Fibroblast of lung (primary cell): ENCODE data around the gene ZNF277. TPM values are rescaled to one million over a fixed set of nuclear protein-coding genes. Genes with fewer than 3 reads are reported as not detected.

Source experiments
- DNase-seq, 2 donors: peaks; one replicate each; pipeline versions ENCODE4 v3.0.0 to v3.0.0-alpha.2; 2010; ENCODE audit warnings: low read depth in 2 of 2
- H2AFZ ChIP-seq: 2 replicates; pipeline ENCODE4 v1.5.1; 2012; ENCODE audit warnings: low read length, control low read depth, inconsistent platforms
- H3K27ac ChIP-seq: 2 replicates; pipeline ENCODE4 v1.5.1; 2011; ENCODE audit warnings: low read length, control low read depth; ENCODE audit not compliant: insufficient read depth
- H3K27me3 ChIP-seq: 2 replicates; pipeline ENCODE4 v1.5.1; 2011; ENCODE audit warnings: mild to moderate bottlenecking, low read length; ENCODE audit not compliant: control insufficient read depth, insufficient read depth
- H3K36me3 ChIP-seq: 2 replicates; pipeline ENCODE4 v1.5.1; 2011; ENCODE audit warnings: low read length; ENCODE audit not compliant: control insufficient read depth, insufficient read depth
- H3K4me1 ChIP-seq: 2 replicates; pipeline ENCODE4 v1.5.1; 2011; ENCODE audit warnings: low read length; ENCODE audit not compliant: control insufficient read depth, insufficient read depth; ENCODE audit errors: extremely low read depth
- H3K4me2 ChIP-seq: 2 replicates; pipeline ENCODE4 v1.5.1; 2011; ENCODE audit warnings: low read length, control low read depth; ENCODE audit not compliant: insufficient read depth; ENCODE audit errors: extremely low read depth
- H3K4me3 ChIP-seq, 4 experiments: fragments of 200-600 bp in 1 of 4; sonication (generic) in 1 of 4; replicated peaks in 1 of 4; 2 replicates each; pipeline ENCODE4 v1.5.1; 2011 to 2016; ENCODE audit warnings: low read length in 4 of 4, low read depth in 3 of 4, mild to moderate bottlenecking in 3 of 4, control low read depth in 2 of 4, inconsistent platforms in 1 of 4, mixed read lengths in 1 of 4; ENCODE audit not compliant: insufficient read depth in 1 of 4; ENCODE audit errors: control extremely low read depth in 1 of 4
- H3K79me2 ChIP-seq: 2 replicates; pipeline ENCODE4 v1.5.1; 2012; ENCODE audit warnings: mild to moderate bottlenecking, low read length, inconsistent platforms; ENCODE audit not compliant: control insufficient read depth, insufficient read depth
- H3K9ac ChIP-seq: 2 replicates; pipeline ENCODE4 v1.5.1; 2011; ENCODE audit warnings: mild to moderate bottlenecking, low read length, control low read depth; ENCODE audit not compliant: insufficient read depth
- H3K9me3 ChIP-seq: 2 replicates; pipeline ENCODE4 v1.5.1; 2012; ENCODE audit warnings: low read depth, low read length; ENCODE audit not compliant: control insufficient read depth, insufficient read depth
- H4K20me1 ChIP-seq: 2 replicates; pipeline ENCODE4 v1.5.1; 2011; ENCODE audit warnings: low read length; ENCODE audit not compliant: control insufficient read depth, insufficient read depth; ENCODE audit errors: extremely low read depth
- CTCF ChIP-seq, 2 donors: IDR thresholded peaks in 1 of 2; conservative IDR thresholded peaks in 1 of 2; 1 replicate in 1 of 2; 2 replicates in 1 of 2; pipeline ENCODE4 v1.5.1; 2011 to 2012; ENCODE audit warnings: low read length in 2 of 2, control low read depth in 1 of 2, inconsistent platforms in 1 of 2, low read depth in 1 of 2, mild to moderate bottlenecking in 1 of 2
- EZH2 ChIP-seq: IDR thresholded peaks from 2 replicates; pipeline ENCODE4 v1.5.1; 2012; ENCODE audit warnings: low read length, control low read depth, mild to moderate bottlenecking; ENCODE audit errors: missing control alignments
- polyA plus RNA-seq, 2 donors: library from polyadenylated mRNA; depleted of rRNA in 1 of 2; stranded (reverse) in 1 of 2; unstranded in 1 of 2; fragments of >200 nt; gene quantifications; 2 replicates each; pipeline ENCODE4 v1.2.1, GENCODE V29; 2011 to 2012; ENCODE audit warnings: missing spikeins in 1 of 2
- total RNA-seq: library from RNA; depleted of rRNA; stranded (reverse); fragments of >200 nt; gene quantifications from 2 replicates; pipeline ENCODE4 v1.2.1, GENCODE V29; 2014

The ZNF277 gene
- total and polyA plus RNA-seq, 2 donors (not counting 1 experiment from before 2014, with no cell fraction given): 23.1 to 66.6 TPM

GRCh38 chr7:112262855-112263487, 56.5 kb downstream of the ZNF277 start:
- no peaks in the 10 kb centered on the region for H3K27me3 ChIP-seq
- no peaks in the 10 kb centered on the region for H3K4me1 ChIP-seq
- peak overlapping the region; percentile 13 for H3K4me2 ChIP-seq
- H2AFZ ChIP-seq: no peak overlapping the region
- peak in 1 of 2 donors; percentile 16 for DNase-seq
- H3K27ac ChIP-seq: no peak overlapping the region
- H3K79me2 ChIP-seq: no peaks in the 10 kb centered on the region
- H3K9ac ChIP-seq: no peak overlapping the region
- TF ChIP-seq EZH2 (no peak), CTCF (conservative IDR thresholded peaks at IDR 0.05 in 1 of 2, IDR thresholded peaks at IDR 0.05 in 1 of 2; ENCODE audit: low read depth in 1 of 2, low read length in 2 of 2) (no peak)
- H3K36me3 ChIP-seq: no peaks in the 10 kb centered on the region
- H4K20me1 ChIP-seq: no peaks in the 10 kb centered on the region
- H3K4me3 ChIP-seq: no peak overlapping the region
- no peaks in the 10 kb centered on the region for H3K9me3 ChIP-seq

GRCh38 chr7:112263519-112263918, 57.0 kb downstream of the ZNF277 start:
- no peaks in the 10 kb centered on the region for H3K27me3 ChIP-seq
- no peaks in the 10 kb centered on the region for H4K20me1 ChIP-seq
- H3K4me3 ChIP-seq: no peak overlapping the region
- no peak overlapping the region for H2AFZ ChIP-seq
- DNase-seq: peak in 1 of 2 donors; percentile 6
- no peaks in the 10 kb centered on the region for H3K4me1 ChIP-seq
- H3K36me3 ChIP-seq: no peaks in the 10 kb centered on the region
- no peak overlapping the region for H3K4me2 ChIP-seq
- TF ChIP-seq EZH2 (no peak), CTCF (conservative IDR thresholded peaks at IDR 0.05 in 1 of 2, IDR thresholded peaks at IDR 0.05 in 1 of 2; ENCODE audit: low read depth in 1 of 2, low read length in 2 of 2) (no peak)
- no peak overlapping the region for H3K27ac ChIP-seq
- no peak overlapping the region for H3K9ac ChIP-seq
- no peaks in the 10 kb centered on the region for H3K79me2 ChIP-seq
- no peaks in the 10 kb centered on the region for H3K9me3 ChIP-seq

GRCh38 chr7:112266141-112266540, 59.6 kb downstream of the ZNF277 start:
- DNase-seq: peak in 1 of 2 donors; percentile 3
- Histone ChIP-seq H4K20me1 (no peaks in the 10 kb centered on the region), H3K27me3 (no peaks in the 10 kb centered on the region), H3K9ac (no peak overlapping the region), H3K4me1 (no peaks in the 10 kb centered on the region), H3K27ac (no peak overlapping the region), H2AFZ (no peak overlapping the region), H3K9me3 (no peaks in the 10 kb centered on the region), H3K79me2 (no peaks in the 10 kb centered on the region), H3K36me3 (no peaks in the 10 kb centered on the region), H3K4me2 (no peak overlapping the region), H3K4me3 (no peak overlapping the region)
- no peak for TF ChIP-seq CTCF (conservative IDR thresholded peaks at IDR 0.05 in 1 of 2, IDR thresholded peaks at IDR 0.05 in 1 of 2; ENCODE audit: low read depth in 1 of 2, low read length in 2 of 2)
- TF ChIP-seq EZH2: no peak
